HL-60 (cell line): ENCODE data around the gene KIAA1755.

Experiments
- CTCF ChIP-seq: IDR thresholded peaks from one replicate; pipeline ENCODE4 v1.5.1; 2011; ENCODE audit warnings: low read length, control low read depth, inconsistent platforms; ENCODE audit not compliant: insufficient read depth
- GABPA ChIP-seq: IDR thresholded peaks from 2 replicates; pipeline ENCODE4 v1.6.1; 2012; ENCODE audit warnings: low read depth
- POLR2AphosphoS5 ChIP-seq: IDR thresholded peaks from 2 replicates; pipeline ENCODE4 v1.6.1; 2012; ENCODE audit warnings: low read depth
- REST ChIP-seq: IDR thresholded peaks from 2 replicates; pipeline ENCODE4 v1.6.1; 2012; ENCODE audit warnings: low read depth; ENCODE audit not compliant: insufficient replicate concordance
- SPI1 ChIP-seq: IDR thresholded peaks from 2 replicates; pipeline ENCODE4 v1.6.1; 2012; ENCODE audit warnings: low read depth, mild to moderate bottlenecking, borderline replicate concordance

DNA sequence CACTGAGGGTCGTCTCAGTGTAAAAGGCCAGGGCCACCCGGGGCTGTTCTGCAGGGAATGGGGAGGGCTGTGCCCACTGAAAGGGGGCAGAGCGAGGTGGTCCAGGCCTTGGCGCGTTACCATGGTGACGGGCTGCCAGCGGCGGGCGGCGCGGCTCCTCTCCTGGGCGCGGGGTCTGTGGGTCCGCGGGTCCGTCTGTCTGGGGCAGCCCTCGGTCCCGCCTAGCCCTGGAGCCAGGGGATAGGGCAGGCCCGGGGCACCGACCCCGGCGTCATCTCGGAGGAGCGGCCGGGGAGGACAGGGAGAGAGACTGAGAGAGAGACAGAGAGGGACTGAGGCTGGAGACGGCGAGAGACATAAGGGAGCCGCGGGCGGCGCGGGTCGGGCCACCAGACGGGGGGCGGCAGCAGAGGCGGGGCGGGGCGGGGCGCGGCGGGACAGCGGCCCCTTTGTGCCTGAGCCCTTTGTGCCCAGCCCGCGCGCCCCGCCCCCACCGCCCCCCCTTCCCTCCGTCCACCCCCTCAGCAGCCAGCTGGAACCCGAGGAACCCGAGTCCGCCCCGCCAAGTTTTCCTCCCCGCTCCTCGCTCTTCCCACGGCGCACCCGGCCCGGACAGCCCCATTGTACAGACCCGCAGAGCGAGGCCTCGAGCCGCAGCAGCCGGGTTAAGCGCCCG is at the start of gene KIAA1755:
- TF ChIP-seq CTCF (no peak), POLR2AphosphoS5 (no peak), GABPA (no peak), REST (no peak), SPI1 (no peak)
